ENCODE results near the gene GNG11.

- peak; percentile 92 for TF ChIP-seq POLR2A (IDR thresholded peaks at IDR 0.05; ENCODE audit: low read length)
- peak; percentile 40; the same call in 2 of the 3 replicates for TF ChIP-seq CTCF (IDR thresholded peaks at IDR 0.05)
- no peak for TF ChIP-seq RFX5 (IDR thresholded peaks at IDR 0.05)
- TF ChIP-seq, protein P1, sequence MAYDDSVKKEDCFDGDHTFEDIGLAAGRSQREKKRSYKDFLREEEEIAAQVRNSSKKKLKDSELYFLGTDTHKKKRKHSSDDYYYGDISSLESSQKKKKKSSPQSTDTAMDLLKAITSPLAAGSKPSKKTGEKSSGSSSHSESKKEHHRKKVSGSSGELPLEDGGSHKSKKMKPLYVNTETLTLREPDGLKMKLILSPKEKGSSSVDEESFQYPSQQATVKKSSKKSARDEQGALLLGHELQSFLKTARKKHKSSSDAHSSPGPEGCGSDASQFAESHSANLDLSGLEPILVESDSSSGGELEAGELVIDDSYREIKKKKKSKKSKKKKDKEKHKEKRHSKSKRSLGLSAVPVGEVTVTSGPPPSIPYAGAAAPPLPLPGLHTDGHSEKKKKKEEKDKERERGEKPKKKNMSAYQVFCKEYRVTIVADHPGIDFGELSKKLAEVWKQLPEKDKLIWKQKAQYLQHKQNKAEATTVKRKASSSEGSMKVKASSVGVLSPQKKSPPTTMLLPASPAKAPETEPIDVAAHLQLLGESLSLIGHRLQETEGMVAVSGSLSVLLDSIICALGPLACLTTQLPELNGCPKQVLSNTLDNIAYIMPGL (CRISPR knock-in tag; IDR thresholded peaks at IDR 0.05; ENCODE audit: borderline replicate concordance): no peak; the same call in 1 of the 2 replicates
- peak; percentile 84 to 91 for TF ChIP-seq JUN (IDR thresholded peaks at IDR 0.05)
- TF ChIP-seq SMC3 (IDR thresholded peaks at IDR 0.05): peak; percentile 59
- TF ChIP-seq RCOR1 (IDR thresholded peaks at IDR 0.05; ENCODE audit: low read depth, low read length): no peak
- TF ChIP-seq, protein P2, sequence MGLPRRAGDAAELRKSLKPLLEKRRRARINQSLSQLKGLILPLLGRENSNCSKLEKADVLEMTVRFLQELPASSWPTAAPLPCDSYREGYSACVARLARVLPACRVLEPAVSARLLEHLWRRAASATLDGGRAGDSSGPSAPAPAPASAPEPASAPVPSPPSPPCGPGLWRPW (IDR thresholded peaks at IDR 0.05): no peak
- TF ChIP-seq USF2 (IDR thresholded peaks at IDR 0.05): no peak
- no peak for TF ChIP-seq HOXA7 (CRISPR knock-in tag; IDR thresholded peaks at IDR 0.05)
- peak in 1 of 2 experiments; percentile 45; a peak in 1 of 5 replicates for TF ChIP-seq EP300 (IDR thresholded peaks at IDR 0.05)
- TF ChIP-seq ZFP36 (IDR thresholded peaks at IDR 0.05; ENCODE audit: borderline replicate concordance, partially characterized antibody): no peak
- TF ChIP-seq FOXS1 (CRISPR knock-in tag; IDR thresholded peaks at IDR 0.05): no peak
- TF ChIP-seq CEBPB (IDR thresholded peaks at IDR 0.05): peak in 1 of 2 experiments; percentile 44; a peak in 1 of 4 replicates
Measured at GRCh38 chr7:93890464-93891068, 31.0 kb upstream of the GNG11 start, which contains the start of gene TFPI2.

All from A549 (cell line).